ENCODE measurements around the gene IL16.

DNA sequence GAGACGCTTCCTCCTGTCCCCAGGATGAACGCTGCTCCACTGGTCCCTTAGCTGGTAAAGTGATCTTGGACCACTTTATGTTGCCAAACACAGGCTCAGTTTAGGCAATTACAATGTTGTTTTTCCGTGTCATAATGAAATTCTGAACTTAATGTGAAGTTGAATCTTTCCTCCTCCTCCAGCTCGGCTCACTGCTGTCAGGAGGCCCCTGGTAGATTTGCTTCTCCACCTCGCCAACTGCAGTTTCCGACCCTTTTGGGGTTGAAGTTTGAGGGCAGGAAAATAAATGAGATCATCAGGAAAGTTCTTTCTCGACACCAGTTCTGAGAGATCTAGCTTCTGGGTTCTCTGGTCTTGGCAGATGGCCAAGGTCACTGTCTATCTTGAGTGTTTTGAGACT is 34.8 kb upstream of the IL16 start:
- TF ChIP-seq, protein P1, sequence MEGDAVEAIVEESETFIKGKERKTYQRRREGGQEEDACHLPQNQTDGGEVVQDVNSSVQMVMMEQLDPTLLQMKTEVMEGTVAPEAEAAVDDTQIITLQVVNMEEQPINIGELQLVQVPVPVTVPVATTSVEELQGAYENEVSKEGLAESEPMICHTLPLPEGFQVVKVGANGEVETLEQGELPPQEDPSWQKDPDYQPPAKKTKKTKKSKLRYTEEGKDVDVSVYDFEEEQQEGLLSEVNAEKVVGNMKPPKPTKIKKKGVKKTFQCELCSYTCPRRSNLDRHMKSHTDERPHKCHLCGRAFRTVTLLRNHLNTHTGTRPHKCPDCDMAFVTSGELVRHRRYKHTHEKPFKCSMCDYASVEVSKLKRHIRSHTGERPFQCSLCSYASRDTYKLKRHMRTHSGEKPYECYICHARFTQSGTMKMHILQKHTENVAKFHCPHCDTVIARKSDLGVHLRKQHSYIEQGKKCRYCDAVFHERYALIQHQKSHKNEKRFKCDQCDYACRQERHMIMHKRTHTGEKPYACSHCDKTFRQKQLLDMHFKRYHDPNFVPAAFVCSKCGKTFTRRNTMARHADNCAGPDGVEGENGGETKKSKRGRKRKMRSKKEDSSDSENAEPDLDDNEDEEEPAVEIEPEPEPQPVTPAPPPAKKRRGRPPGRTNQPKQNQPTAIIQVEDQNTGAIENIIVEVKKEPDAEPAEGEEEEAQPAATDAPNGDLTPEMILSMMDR (IDR thresholded peaks at IDR 0.05): no peak
- TF ChIP-seq POLR2A (IDR thresholded peaks at IDR 0.05): no peak
